ENCODE measurements around the gene GP1BA. TPM values are rescaled to one million over a fixed set of nuclear protein-coding genes. Genes with fewer than 3 reads are reported as not detected.
A peak's percentile ranks its signal among the peaks of the same experiment; 100 is the strongest.

Gene GP1BA
- total RNA-seq, result not detected
- not detected for polyA plus RNA-seq

- Histone ChIP-seq H3K27ac (ENCODE audit: low read depth, low read length) (no peak within 1 kb of the TSS), H3K4me1 (ENCODE audit: insufficient read depth, low read length) (peaks cover 9% of the 10 kb centered on the region), H3K36me3 (ENCODE audit: insufficient read depth, low read length) (no peaks in the 10 kb centered on the region), H3K27me3 (ENCODE audit: insufficient read depth, low read length, poor library complexity, severe bottlenecking) (no peaks in the 10 kb centered on the region), H3K4me3 (ENCODE audit: low read length) (no peak within 1 kb of the TSS), H3K9me3 (ENCODE audit: low read length) (no peaks in the 10 kb centered on the region)
- peaks cover 21 to 31% (median 21%) of the 10 kb centered on the region in 3 donors for H3K4me1 Mint-ChIP-seq
- CTCF ChIA-PET, result interaction anchor here (1.2 to 1.3 kb wide), 2 partner anchors 23 to 56 kb away, joined by 3 to 5 read pairs; partner anchors contain the start of gene CAMTA2
- H3K4me3 Mint-ChIP-seq, result no peak within 1 kb of the TSS
- no peak for DNase-seq
- no peaks in the 10 kb centered on the region for H3K9me3 Mint-ChIP-seq
- H3K27me3 Mint-ChIP-seq, result peaks cover 0 to 3% of the 10 kb centered on the region in 2 donors
- H3K27ac Mint-ChIP-seq, result peak within 1 kb of the TSS in 1 of 8 donors; percentile 95
- POLR2A ChIA-PET, result interaction anchor here (1.0 kb wide), 1 partner anchor 37 kb away, joined by 3 read pairs; no protein-coding TSS in a partner anchor
- H3K36me3 Mint-ChIP-seq, result peaks cover 0 to 23% (median 3%) of the 10 kb centered on the region in 3 donors
These were observed at the start of gene GP1BA for GRCh38 chr17:4931963-4932362. TSS of gene GP1BA (plus strand) at chr17:4932277. CDS start at chr17:4932605, 328 bp downstream.

- peaks cover 4 to 80% (median 9%) of the 10 kb centered on the region in 3 donors for H3K36me3 Mint-ChIP-seq
- no peaks in the 10 kb centered on the region for H3K9me3 ChIP-seq (ENCODE audit: low read length)
- H3K36me3 ChIP-seq (ENCODE audit: insufficient read depth, low read length), result peaks cover 36% of the 10 kb centered on the region
- ChIA-PET CTCF (interaction anchor here (0.9 to 2.0 kb wide), 5 partner anchors 17 to 176 kb away, joined by 3 to 7 read pairs (median 4); no protein-coding TSS in a partner anchor), POLR2A (interaction anchor here (0.7 kb wide), 1 partner anchor 174 kb away, joined by 3 read pairs; the partner anchor contains the start of gene ARRB2)
- H3K9me3 Mint-ChIP-seq, result no peaks in the 10 kb centered on the region
- peaks cover 0 to 1% of the 10 kb centered on the region in 2 donors for H3K27me3 Mint-ChIP-seq
- H3K4me1 ChIP-seq (ENCODE audit: insufficient read depth, low read length), result no peaks in the 10 kb centered on the region
- H3K27ac ChIP-seq (ENCODE audit: low read depth, low read length), result no peak overlapping the region
- no peak for DNase-seq
- no peak overlapping the region for H3K4me3 ChIP-seq (ENCODE audit: low read length)
- H3K4me3 Mint-ChIP-seq, result no peak overlapping the region
- H3K4me1 Mint-ChIP-seq, result peaks cover 2 to 6% (median 5%) of the 10 kb centered on the region in 3 donors
- H3K27me3 ChIP-seq (ENCODE audit: insufficient read depth, low read length, poor library complexity, severe bottlenecking), result no peaks in the 10 kb centered on the region
- no peak overlapping the region for H3K27ac Mint-ChIP-seq
These were observed 47.6 kb upstream of the GP1BA start for GRCh38 chr17:4884489-4884888.

DNA sequence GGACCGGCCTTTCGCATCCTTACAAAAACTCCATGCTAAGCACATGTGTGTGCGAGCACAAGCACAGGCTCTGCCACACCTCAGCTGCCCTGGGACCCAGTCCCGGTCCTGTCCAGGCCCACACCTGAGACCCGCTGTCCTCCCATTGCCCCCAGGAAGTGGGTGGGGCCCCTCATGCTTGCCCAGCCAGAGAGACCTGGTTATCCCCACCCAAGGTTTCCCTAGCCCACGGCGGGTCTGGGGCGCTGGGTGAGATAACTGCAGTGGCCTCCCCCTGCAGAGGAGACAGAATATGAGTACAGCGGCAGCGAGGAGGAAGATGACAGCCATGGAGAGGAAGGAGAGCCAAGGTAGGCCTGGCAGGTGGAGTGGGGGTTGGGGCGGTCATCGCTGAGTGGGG, 45.2 kb upstream of the GP1BA start:
- POLR2A ChIA-PET, result no interaction called here
- peaks cover 2 to 5% (median 4%) of the 10 kb centered on the region in 3 donors for H3K4me1 Mint-ChIP-seq
- Histone ChIP-seq H3K9me3 (ENCODE audit: low read length) (no peaks in the 10 kb centered on the region), H3K27ac (ENCODE audit: low read depth, low read length) (no peak overlapping the region), H3K27me3 (ENCODE audit: insufficient read depth, low read length, poor library complexity, severe bottlenecking) (no peaks in the 10 kb centered on the region), H3K4me3 (ENCODE audit: low read length) (no peak overlapping the region), H3K4me1 (ENCODE audit: insufficient read depth, low read length) (no peaks in the 10 kb centered on the region), H3K36me3 (ENCODE audit: insufficient read depth, low read length) (peaks cover 53% of the 10 kb centered on the region)
- H3K27me3 Mint-ChIP-seq, result peaks cover 0 to 1% of the 10 kb centered on the region in 2 donors
- no peak for DNase-seq
- H3K4me3 Mint-ChIP-seq, result no peak overlapping the region
- CTCF ChIA-PET, result interaction anchor here (1.9 to 6.5 kb wide), 2 partner anchors 150 to 177 kb away, joined by 4 to 34 read pairs; partner anchors contain the start of gene ARRB2
- H3K27ac Mint-ChIP-seq, result peak overlapping the region in 2 of 8 donors; percentile 43 to 86
- peaks cover 4 to 81% (median 9%) of the 10 kb centered on the region in 3 donors for H3K36me3 Mint-ChIP-seq
- H3K9me3 Mint-ChIP-seq, result no peaks in the 10 kb centered on the region

DNA sequence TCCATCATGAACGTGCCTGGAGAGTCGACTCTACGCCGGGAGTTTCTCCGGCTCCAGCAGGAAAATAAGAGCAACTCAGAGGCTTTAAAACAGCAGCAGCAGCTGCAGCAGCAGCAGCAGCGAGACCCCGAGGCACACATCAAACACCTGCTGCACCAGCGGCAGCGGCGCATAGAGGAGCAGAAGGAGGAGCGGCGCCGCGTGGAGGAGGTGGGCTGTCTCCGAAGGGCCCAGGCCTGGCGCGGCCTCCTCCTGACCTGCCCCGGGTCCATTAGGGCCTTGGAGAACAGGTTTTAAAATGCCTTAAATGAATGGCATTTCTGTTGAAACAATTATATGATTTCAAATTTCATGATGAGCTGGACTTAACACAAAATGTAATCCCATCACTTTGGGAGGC, 44.5 kb upstream of the GP1BA start:
- POLR2A ChIA-PET, result interaction anchor here (0.6 to 1.6 kb wide), 2 partner anchors 22 to 178 kb away, joined by 4 to 6 read pairs; no protein-coding TSS in a partner anchor
- H3K36me3 ChIP-seq (ENCODE audit: insufficient read depth, low read length), result peaks cover 55% of the 10 kb centered on the region
- H3K4me3 Mint-ChIP-seq, result no peak overlapping the region

GRCh38 chr17:4891411-4892410, 40.4 kb upstream of the GP1BA start:
- Mint-ChIP-seq H3K36me3 (peaks cover 4 to 86% (median 10%) of the 10 kb centered on the region in 3 donors), H3K4me1 (peaks cover 2 to 5% (median 4%) of the 10 kb centered on the region in 3 donors), H3K27me3 (peaks cover 0 to 3% of the 10 kb centered on the region in 2 donors), H3K9me3 (no peaks in the 10 kb centered on the region), H3K27ac (peak overlapping the region in 2 of 8 donors; percentile 32 to 77), H3K4me3 (no peak overlapping the region)
- Histone ChIP-seq H3K36me3 (ENCODE audit: insufficient read depth, low read length) (peaks cover 57% of the 10 kb centered on the region), H3K27ac (ENCODE audit: low read depth, low read length) (no peak overlapping the region), H3K9me3 (ENCODE audit: low read length) (no peaks in the 10 kb centered on the region), H3K27me3 (ENCODE audit: insufficient read depth, low read length, poor library complexity, severe bottlenecking) (no peaks in the 10 kb centered on the region), H3K4me3 (ENCODE audit: low read length) (no peak overlapping the region), H3K4me1 (ENCODE audit: insufficient read depth, low read length) (no peaks in the 10 kb centered on the region)
- POLR2A ChIA-PET, result interaction anchor here (1.1 kb wide), 1 partner anchor 182 kb away, joined by 3 read pairs; the partner anchor contains the start of gene ARRB2
- peak in 1 of 5 donors; percentile 48 for DNase-seq
- CTCF ChIA-PET, result interaction anchor here (0.9 to 6.5 kb wide), 7 partner anchors 7 to 325 kb away, joined by 3 to 34 read pairs (median 4); partner anchors contain the start of genes ARRB2, C17orf107, CHRNE and PELP1

More for the DNA sequence above, 44.5 kb upstream of the GP1BA start:
- Mint-ChIP-seq H3K9me3 (no peaks in the 10 kb centered on the region), H3K27me3 (peaks cover 0 to 3% of the 10 kb centered on the region in 2 donors), H3K27ac (peak overlapping the region in 1 of 8 donors; percentile 43), H3K4me1 (peaks cover 2 to 5% (median 4%) of the 10 kb centered on the region in 3 donors), H3K36me3 (peaks cover 4 to 80% (median 10%) of the 10 kb centered on the region in 3 donors)
- H3K27me3 ChIP-seq (ENCODE audit: insufficient read depth, low read length, poor library complexity, severe bottlenecking), result no peaks in the 10 kb centered on the region
- no peak overlapping the region for H3K4me3 ChIP-seq (ENCODE audit: low read length)
- H3K27ac ChIP-seq (ENCODE audit: low read depth, low read length), result no peak overlapping the region
- CTCF ChIA-PET, result interaction anchor here (1.1 to 6.5 kb wide), 4 partner anchors 98 to 321 kb away, joined by 3 to 34 read pairs (median 10); partner anchors contain the start of genes ARRB2 and GLTPD2
- H3K4me1 ChIP-seq (ENCODE audit: insufficient read depth, low read length), result no peaks in the 10 kb centered on the region
- no peak for DNase-seq
- no peaks in the 10 kb centered on the region for H3K9me3 ChIP-seq (ENCODE audit: low read length)

DNA sequence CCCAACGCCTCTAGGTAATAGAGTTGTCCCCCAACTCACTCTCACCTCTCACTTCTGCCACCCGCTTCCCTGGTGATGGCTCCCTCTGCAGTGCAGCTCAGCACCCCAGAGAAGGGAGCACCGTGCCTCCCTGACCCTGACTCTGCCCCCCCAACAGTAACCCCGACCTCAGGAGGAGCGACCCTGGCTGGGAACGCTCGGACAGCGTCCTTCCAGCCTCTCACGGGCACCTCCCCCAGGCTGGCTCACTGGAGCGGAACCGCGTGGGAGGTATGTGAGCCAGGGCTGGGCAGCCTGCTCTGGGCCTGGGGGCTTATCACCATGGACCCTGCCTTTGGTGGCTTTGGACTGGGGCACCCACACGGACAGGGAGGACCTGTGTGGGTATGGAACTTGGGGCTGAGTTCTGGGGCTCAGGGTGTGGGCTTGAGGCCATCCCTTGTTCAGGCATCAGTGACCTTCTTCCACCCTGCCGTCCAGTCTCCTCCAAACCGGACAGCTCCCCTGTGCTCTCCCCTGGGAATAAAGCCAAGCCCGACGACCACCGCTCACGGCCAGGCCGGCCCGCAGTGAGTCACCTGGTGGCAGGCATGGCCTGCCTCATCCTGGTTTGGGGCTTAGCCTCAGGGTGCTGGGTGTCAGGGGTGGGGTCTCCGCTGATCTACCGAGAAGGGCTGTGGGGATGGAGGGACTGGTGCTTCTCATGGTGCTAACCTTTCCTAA, 39.4 kb upstream of the GP1BA start:
- Mint-ChIP-seq H3K27ac (no peak overlapping the region), H3K4me1 (peaks cover 2 to 5% (median 4%) of the 10 kb centered on the region in 3 donors), H3K27me3 (peaks cover 0 to 2% of the 10 kb centered on the region in 2 donors), H3K4me3 (no peak overlapping the region), H3K36me3 (peaks cover 4 to 83% (median 7%) of the 10 kb centered on the region in 3 donors), H3K9me3 (no peaks in the 10 kb centered on the region)
- H3K27me3 ChIP-seq (ENCODE audit: insufficient read depth, low read length, poor library complexity, severe bottlenecking), result no peaks in the 10 kb centered on the region
- ChIA-PET POLR2A (interaction anchor here (0.5 to 0.6 kb wide), 2 partner anchors 22 to 64 kb away, joined by 3 to 5 read pairs; no protein-coding TSS in a partner anchor), CTCF (interaction anchor here (1.4 to 6.5 kb wide), 4 partner anchors 8 to 183 kb away, joined by 3 to 34 read pairs (median 5); partner anchors contain the start of genes ARRB2 and CHRNE)
- H3K4me3 ChIP-seq (ENCODE audit: low read length), result no peak overlapping the region
- H3K27ac ChIP-seq (ENCODE audit: low read depth, low read length), result no peak overlapping the region
- peak in 1 of 5 donors; percentile 46 for DNase-seq
- no peaks in the 10 kb centered on the region for H3K4me1 ChIP-seq (ENCODE audit: insufficient read depth, low read length)
- H3K36me3 ChIP-seq (ENCODE audit: insufficient read depth, low read length), result peaks cover 53% of the 10 kb centered on the region
- H3K9me3 ChIP-seq (ENCODE audit: low read length), result no peaks in the 10 kb centered on the region

DNA sequence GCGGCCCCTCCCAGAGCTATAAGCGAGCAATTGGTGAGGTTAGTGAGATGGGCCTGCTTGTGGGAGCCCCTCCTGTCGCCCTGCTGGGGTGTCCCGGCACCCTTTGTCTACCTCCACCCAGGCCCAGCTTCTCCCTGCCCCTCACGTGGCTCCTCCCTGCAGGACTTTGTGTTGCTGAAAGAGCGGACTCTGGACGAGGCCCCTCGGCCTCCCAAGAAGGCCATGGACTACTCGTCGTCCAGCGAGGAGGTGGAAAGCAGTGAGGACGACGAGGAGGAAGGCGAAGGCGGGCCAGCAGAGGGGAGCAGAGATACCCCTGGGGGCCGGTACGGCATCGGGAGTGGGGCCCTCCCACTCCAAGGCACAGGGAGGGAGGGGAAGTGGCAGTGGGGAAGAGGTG, 38.8 kb upstream of the GP1BA start:
- Histone ChIP-seq H3K4me1 (ENCODE audit: insufficient read depth, low read length) (no peaks in the 10 kb centered on the region), H3K36me3 (ENCODE audit: insufficient read depth, low read length) (peaks cover 53% of the 10 kb centered on the region)
- CTCF ChIA-PET, result interaction anchor here (1.4 kb wide), 1 partner anchor 10 kb away, joined by 6 read pairs; the partner anchor contains the start of gene CHRNE

More for the DNA sequence above, 38.8 kb upstream of the GP1BA start:
- Mint-ChIP-seq H3K4me3 (no peak overlapping the region), H3K36me3 (peaks cover 4 to 77% (median 7%) of the 10 kb centered on the region in 3 donors), H3K9me3 (no peaks in the 10 kb centered on the region), H3K27me3 (peaks cover 0 to 2% of the 10 kb centered on the region in 2 donors), H3K4me1 (peaks cover 2 to 8% (median 7%) of the 10 kb centered on the region in 3 donors), H3K27ac (no peak overlapping the region)
- DNase-seq, result no peak
- Histone ChIP-seq H3K4me3 (ENCODE audit: low read length) (no peak overlapping the region), H3K9me3 (ENCODE audit: low read length) (no peaks in the 10 kb centered on the region), H3K27me3 (ENCODE audit: insufficient read depth, low read length, poor library complexity, severe bottlenecking) (no peaks in the 10 kb centered on the region), H3K27ac (ENCODE audit: low read depth, low read length) (no peak overlapping the region)
- POLR2A ChIA-PET, result interaction anchor here (0.5 to 0.6 kb wide), 2 partner anchors 23 to 63 kb away, joined by 3 to 5 read pairs; no protein-coding TSS in a partner anchor

Data from CD8-positive, alpha-beta memory T cell (primary cell).